C4-2B (cell line): ENCODE data around the gene SNN.

Source experiments
- CTCF ChIP-seq: fragments of 450-650 bp; conservative IDR thresholded peaks from 2 replicates; pipeline ENCODE4 v1.5.1; 2017; ENCODE audit warnings: mild to moderate bottlenecking
- ZFX ChIP-seq: fragments of 450-650 bp; IDR thresholded peaks from 2 replicates; pipeline ENCODE4 v1.6.1; 2017

- no peak for TF ChIP-seq CTCF
- TF ChIP-seq ZFX = no peak
Observed at GRCh38 chr16:11722468-11722808, 54.2 kb downstream of the SNN start.
